WTC11 (cell line): ENCODE measurements around the gene KIF4B.

ENCODE experiments used
- AFF4 ChIP-seq: sonication (generic); formaldehyde crosslinking; IDR thresholded peaks from 2 replicates; pipeline ENCODE4 v1.8.1; 2023; ENCODE audit warnings: mild to moderate bottlenecking, missing genetic modification reagents, borderline replicate concordance
- CTCF ChIP-seq: fragments of 200-600 bp; IDR thresholded peaks from 2 replicates; pipeline ENCODE4 v1.8.0; 2022; ENCODE audit warnings: antibody characterized with exemption
- EMX1 ChIP-seq: fragments of 250-450 bp; sonication (Bioruptor Pico); IDR thresholded peaks from 2 replicates; pipeline ENCODE4 v1.8.0; 2021; ENCODE audit warnings: mild to moderate bottlenecking
- NFYB ChIP-seq: sonication (generic); formaldehyde crosslinking; conservative IDR thresholded peaks from 2 replicates; pipeline ENCODE4 v1.8.0; 2022; ENCODE audit warnings: low read depth, missing genetic modification reagents
- SOX15 ChIP-seq: fragments of 250-450 bp; sonication (Bioruptor Pico); IDR thresholded peaks from 2 replicates; pipeline ENCODE4 v1.9.0; 2021; ENCODE audit warnings: mild to moderate bottlenecking
- TCF7 ChIP-seq: sonication (generic); formaldehyde crosslinking; IDR thresholded peaks from 2 replicates; pipeline ENCODE4 v1.8.0; 2022; ENCODE audit warnings: mild to moderate bottlenecking, low read depth, missing genetic modification reagents, moderate library complexity
- ZNF512 ChIP-seq: sonication (generic); formaldehyde crosslinking; IDR thresholded peaks from 2 replicates; pipeline ENCODE4 v1.8.1; 2022; ENCODE audit warnings: missing genetic modification reagents, borderline replicate concordance

GRCh38 chr5:155047818-155048217 lies 34.3 kb downstream of the KIF4B start:
- TF ChIP-seq EMX1 (CRISPR knock-in tag) (no peak), CTCF (no peak), ZNF512 (CRISPR knock-in tag) (no peak), AFF4 (no peak), TCF7 (CRISPR knock-in tag) (no peak), SOX15 (no peak), NFYB (CRISPR knock-in tag) (no peak)
